ENCODE measurements around the gene C6. TPM values are rescaled to one million over a fixed set of nuclear protein-coding genes. Genes with fewer than 3 reads are reported as not detected.
"Not testable (repeated sequence)": the region's sequence is repeated elsewhere in the genome, so short reads cannot be mapped to it uniquely, and the experiment has no call there.

C6 gene
- total RNA-seq, 1 donor from 2014 or later: not detected

GRCh38 chr5:41196197-41196596 is 17.1 kb downstream of the C6 start:
- Histone ChIP-seq H3K4me3 (ENCODE audit: low read depth, low read length) (no peak overlapping the region), H3K27me3 (ENCODE audit: control insufficient read depth, insufficient read depth, low read length) (no peaks in the 10 kb centered on the region), H3K36me3 (ENCODE audit: control insufficient read depth, insufficient read depth, low read length) (no peaks in the 10 kb centered on the region)
- no peak for DNase-seq (ENCODE audit: low read depth)
- no peak for TF ChIP-seq CTCF (IDR thresholded peaks at IDR 0.05; ENCODE audit: insufficient read depth, low read length, poor library complexity, severe bottlenecking)

- no peaks in the 10 kb centered on the region for H3K36me3 ChIP-seq (ENCODE audit: control insufficient read depth, insufficient read depth, low read length)
- no peak for TF ChIP-seq CTCF (IDR thresholded peaks at IDR 0.05; ENCODE audit: insufficient read depth, low read length, poor library complexity, severe bottlenecking)
- no peak for DNase-seq (ENCODE audit: low read depth)
- no peaks in the 10 kb centered on the region for H3K27me3 ChIP-seq (ENCODE audit: control insufficient read depth, insufficient read depth, low read length)
- no peak overlapping the region for H3K4me3 ChIP-seq (ENCODE audit: low read depth, low read length)
Observed at GRCh38 chr5:41195228-41195627, 18.1 kb downstream of the C6 start.

- DNase-seq (ENCODE audit: low read depth): no peak
Observed at GRCh38 chr5:41194339-41194738, 19.0 kb downstream of the C6 start.

GRCh38 chr5:41193456-41194205 is 19.7 kb downstream of the C6 start:
- H3K36me3 ChIP-seq (ENCODE audit: control insufficient read depth, insufficient read depth, low read length): no peaks in the 10 kb centered on the region
- H3K4me3 ChIP-seq (ENCODE audit: low read depth, low read length): no peak overlapping the region
- TF ChIP-seq CTCF (IDR thresholded peaks at IDR 0.05; ENCODE audit: insufficient read depth, low read length, poor library complexity, severe bottlenecking): no peak
- H3K27me3 ChIP-seq (ENCODE audit: control insufficient read depth, insufficient read depth, low read length): no peaks in the 10 kb centered on the region
- DNase-seq (ENCODE audit: low read depth): no peak

More at GRCh38 chr5:41194339-41194738, 19.0 kb downstream of the C6 start:
- H3K27me3 ChIP-seq (ENCODE audit: control insufficient read depth, insufficient read depth, low read length): no peaks in the 10 kb centered on the region
- H3K4me3 ChIP-seq (ENCODE audit: low read depth, low read length): no peak overlapping the region
- TF ChIP-seq CTCF (IDR thresholded peaks at IDR 0.05; ENCODE audit: insufficient read depth, low read length, poor library complexity, severe bottlenecking): no peak
- no peaks in the 10 kb centered on the region for H3K36me3 ChIP-seq (ENCODE audit: control insufficient read depth, insufficient read depth, low read length)

- Histone ChIP-seq H3K4me3 (ENCODE audit: low read depth, low read length) (no peak overlapping the region), H3K27me3 (ENCODE audit: control insufficient read depth, insufficient read depth, low read length) (no peaks in the 10 kb centered on the region), H3K36me3 (ENCODE audit: control insufficient read depth, insufficient read depth, low read length) (no peaks in the 10 kb centered on the region)
- TF ChIP-seq CTCF (IDR thresholded peaks at IDR 0.05; ENCODE audit: insufficient read depth, low read length, poor library complexity, severe bottlenecking): no peak
- no peak for DNase-seq (ENCODE audit: low read depth)
Observed at GRCh38 chr5:41191249-41191648, 22.1 kb downstream of the C6 start.

- no peaks in the 10 kb centered on the region for H3K27me3 ChIP-seq (ENCODE audit: control insufficient read depth, insufficient read depth, low read length)
Observed at GRCh38 chr5:41186143-41186542, 27.2 kb downstream of the C6 start.

GRCh38 chr5:41183331-41183730 is 30.0 kb downstream of the C6 start:
- not testable (repeated sequence) for H3K4me3 ChIP-seq (ENCODE audit: low read depth, low read length); H3K27me3 ChIP-seq (ENCODE audit: control insufficient read depth, insufficient read depth, low read length); DNase-seq (ENCODE audit: low read depth); H3K36me3 ChIP-seq (ENCODE audit: control insufficient read depth, insufficient read depth, low read length)

More at GRCh38 chr5:41186143-41186542, 27.2 kb downstream of the C6 start:
- Histone ChIP-seq H3K36me3 (ENCODE audit: control insufficient read depth, insufficient read depth, low read length) (no peaks in the 10 kb centered on the region), H3K4me3 (ENCODE audit: low read depth, low read length) (no peak overlapping the region)
- DNase-seq (ENCODE audit: low read depth): no peak
- TF ChIP-seq CTCF (IDR thresholded peaks at IDR 0.05; ENCODE audit: insufficient read depth, low read length, poor library complexity, severe bottlenecking): no peak

Measured in kidney epithelial cell (primary cell).